DOHH2 (cell line): Measurements from ENCODE around the gene TGFBR3L.

ENCODE experiments used
- CTCF ChIP-seq: fragments of 200-600 bp; sonication (generic); IDR thresholded peaks from one replicate; pipeline ENCODE4 v1.5.1; 2014; ENCODE audit warnings: antibody characterized with exemption, mild to moderate bottlenecking, low read depth, low read length; ENCODE audit not compliant: poor library complexity, severe bottlenecking
- EZH2phosphoT487 ChIP-seq: fragments of 200-600 bp; sonication (generic); IDR thresholded peaks from 2 replicates; pipeline ENCODE4 v1.6.1; 2017; ENCODE audit warnings: borderline replicate concordance, mild to moderate bottlenecking, antibody characterized with exemption, low read length, moderate library complexity, mixed read lengths

GRCh38 chr19:7899751-7900378 is 14.8 kb upstream of the TGFBR3L start:
- TF ChIP-seq CTCF (no peak), EZH2phosphoT487 (no peak)
